SKM-1 treated with dmso at 0.1 percent for 144 hours (cell line): ENCODE results near the gene SPTLC1.

Experiments
- DNase-seq: peaks from one replicate; lab custom pipeline; 2025; ENCODE audit not compliant: unreplicated experiment; lab: John Stamatoyannopoulos, UW

Gene SPTLC1

GRCh38 chr9:91985692-91986091 is 129.5 kb downstream of the SPTLC1 start:
- DNase-seq: no peak
